Lower leg skin (tissue), 4 donors: ENCODE results near the gene TMEM62. TPM values are rescaled to one million over a fixed set of nuclear protein-coding genes. Genes with fewer than 3 reads are reported as not detected.
"Not testable (repeated sequence)": the region's sequence is repeated elsewhere in the genome, so short reads cannot be mapped to it uniquely, and the experiment has no call there.

Experiments used
- DNase-seq, 2 donors: peaks; one replicate each; pipeline ENCODE4 v3.0.0-alpha.2; 2019; ENCODE audit warnings: low spot score in 2 of 2
- H3K4me3 ChIP-seq: fragments of 200-600 bp; sonication (generic); 2 replicates; pipeline ENCODE4 v1.5.1; 2017; ENCODE audit warnings: mild to moderate bottlenecking, low read depth; ENCODE audit not compliant: poor library complexity, severe bottlenecking
- POLR2A ChIP-seq, 2 donors: fragments of 450-650 bp; IDR thresholded peaks; one replicate each; pipeline ENCODE4 v1.6.1; 2016 to 2017; ENCODE audit warnings: antibody characterized with exemption in 2 of 2, mild to moderate bottlenecking in 1 of 2, moderate library complexity in 1 of 2
- WGBS, 2 donors: methylation state at CpG; one replicate each; pipeline ENCODE4 v1.1.5; 2018; 5-methylcytosine and 5-hydroxymethylcytosine counted together
- intact Hi-C: fragments of 100-400 bp; cut with DNase I; formaldehyde crosslinking; loops from one replicate; pipeline ENCODE4 v1.15.0; 2023; ENCODE audit warnings: low total_unique reads
- total RNA-seq, 4 donors: library from RNA; depleted of rRNA; stranded (reverse); fragments of >200 nt; gene quantifications; one replicate each; pipeline ENCODE4 v1.1.0, GENCODE V29; 2016
- TF ChIP-seq, protein P1 (sequence below), 3 donors: fragments of 450-650 bp; IDR thresholded peaks; one replicate each; pipeline ENCODE4 v1.5.1; 2016; ENCODE audit warnings: antibody characterized with exemption in 3 of 3, mild to moderate bottlenecking in 3 of 3, moderate library complexity in 2 of 3

Gene TMEM62
- total RNA-seq, 4 donors from 2014 or later: 10.7 to 33.4 (median 20.0) TPM

DNA sequence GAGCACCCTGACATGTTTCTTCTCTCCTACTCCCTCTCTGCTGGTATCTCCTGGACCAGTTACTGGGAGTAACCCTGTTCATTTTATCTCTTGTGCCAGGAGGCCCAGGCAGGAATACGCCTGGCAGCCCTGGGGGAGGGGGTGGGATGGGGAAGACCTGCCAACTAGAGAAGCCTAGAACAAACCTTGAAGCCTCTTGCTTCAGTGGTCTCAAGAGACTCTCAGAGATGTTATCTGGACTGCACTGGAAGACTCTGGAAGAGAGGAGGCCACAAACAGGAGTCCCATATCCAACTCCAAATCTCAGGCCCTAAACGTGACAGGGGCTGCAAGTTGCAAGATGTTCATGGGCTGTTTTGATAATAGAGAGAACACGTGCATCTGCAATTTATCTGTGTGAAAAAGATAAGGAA lies 87.6 kb downstream of the TMEM62 start, which contains the start of gene EPB42:
Gene EPB42 (minus strand): TSS at position 28 of the 413 bp plus-strand sequence. CDS start 193 bp downstream, outside the sequence.
- intact Hi-C loops: no loop called here
- 73 to 82% methylated on average over 3 of the region's 3 CpGs for WGBS, 2 donors
- TF ChIP-seq, protein P1, sequence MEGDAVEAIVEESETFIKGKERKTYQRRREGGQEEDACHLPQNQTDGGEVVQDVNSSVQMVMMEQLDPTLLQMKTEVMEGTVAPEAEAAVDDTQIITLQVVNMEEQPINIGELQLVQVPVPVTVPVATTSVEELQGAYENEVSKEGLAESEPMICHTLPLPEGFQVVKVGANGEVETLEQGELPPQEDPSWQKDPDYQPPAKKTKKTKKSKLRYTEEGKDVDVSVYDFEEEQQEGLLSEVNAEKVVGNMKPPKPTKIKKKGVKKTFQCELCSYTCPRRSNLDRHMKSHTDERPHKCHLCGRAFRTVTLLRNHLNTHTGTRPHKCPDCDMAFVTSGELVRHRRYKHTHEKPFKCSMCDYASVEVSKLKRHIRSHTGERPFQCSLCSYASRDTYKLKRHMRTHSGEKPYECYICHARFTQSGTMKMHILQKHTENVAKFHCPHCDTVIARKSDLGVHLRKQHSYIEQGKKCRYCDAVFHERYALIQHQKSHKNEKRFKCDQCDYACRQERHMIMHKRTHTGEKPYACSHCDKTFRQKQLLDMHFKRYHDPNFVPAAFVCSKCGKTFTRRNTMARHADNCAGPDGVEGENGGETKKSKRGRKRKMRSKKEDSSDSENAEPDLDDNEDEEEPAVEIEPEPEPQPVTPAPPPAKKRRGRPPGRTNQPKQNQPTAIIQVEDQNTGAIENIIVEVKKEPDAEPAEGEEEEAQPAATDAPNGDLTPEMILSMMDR (IDR thresholded peaks at IDR 0.05): no peak
- no peak for TF ChIP-seq POLR2A (IDR thresholded peaks at IDR 0.05)
- no peak for DNase-seq
- H3K4me3 ChIP-seq: no peak within 1 kb of the TSS

DNA sequence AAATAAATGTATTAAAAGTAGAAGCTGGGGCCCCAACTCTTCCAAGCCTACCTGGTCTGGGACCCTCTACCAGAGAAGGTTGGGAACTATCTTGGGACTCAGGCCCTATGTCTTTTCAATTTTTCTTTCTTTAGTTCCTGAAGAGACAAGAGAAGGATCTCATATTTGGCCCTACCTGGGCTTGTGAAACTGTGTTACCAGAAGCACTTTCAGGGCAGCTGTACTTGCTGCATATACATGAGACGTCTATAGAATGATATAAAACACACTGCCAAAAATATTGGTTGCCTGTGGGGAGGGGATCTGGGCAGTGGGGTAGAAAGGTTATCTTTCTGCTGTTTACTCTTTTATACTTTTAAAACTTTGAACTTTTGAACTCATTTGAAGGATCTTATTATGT lies 88.0 kb downstream of the TMEM62 start:
- 80 to 83% methylated on average over 1 of the region's 1 CpG for WGBS, 2 donors
- TF ChIP-seq POLR2A (IDR thresholded peaks at IDR 0.05): no peak
- TF ChIP-seq, protein P1 (IDR thresholded peaks at IDR 0.05): no peak

DNA sequence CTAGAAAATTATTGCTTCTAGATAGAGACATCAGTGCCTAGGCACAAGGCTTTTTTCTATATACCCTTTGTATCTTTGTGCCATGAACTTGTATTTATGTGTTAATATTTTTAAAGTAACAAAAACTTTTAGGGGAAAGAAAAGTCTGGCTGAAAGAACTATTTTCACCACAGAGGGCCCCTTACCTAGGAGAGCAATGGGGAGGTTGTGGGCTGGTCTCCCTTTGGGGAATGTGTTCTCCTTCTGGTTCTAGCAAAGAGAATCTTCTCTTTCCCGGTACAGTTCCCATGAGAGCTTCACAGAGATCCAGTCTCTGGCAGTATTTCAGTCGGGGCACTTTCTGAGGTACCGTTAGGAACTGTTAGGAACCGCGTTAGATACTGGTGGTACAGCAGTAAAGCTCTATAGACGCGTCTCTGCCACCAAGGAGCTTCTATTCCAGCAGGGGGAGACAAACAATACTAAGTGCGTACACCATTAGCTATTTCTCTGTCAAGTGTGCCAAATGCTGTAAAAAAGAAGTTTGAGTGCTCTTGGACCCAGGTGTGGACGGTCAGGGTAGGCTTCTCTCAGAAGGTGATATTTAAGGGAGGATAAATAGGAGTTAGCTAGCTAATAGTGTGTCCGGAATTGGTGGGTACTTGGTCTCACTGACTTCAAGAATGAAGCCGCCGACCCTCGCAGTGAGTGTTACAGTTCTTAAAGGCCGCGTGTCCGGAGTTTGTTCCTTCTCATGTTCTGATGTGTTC lies 92.0 kb downstream of the TMEM62 start:
- no peak overlapping the region for H3K4me3 ChIP-seq
- intact Hi-C loops: no loop called here
- WGBS, 2 donors: 44 to 45% methylated on average over 16 of the region's 16 CpGs
- DNase-seq: peak in 1 of 2 donors; percentile 49
- TF ChIP-seq, protein P1 (IDR thresholded peaks at IDR 0.05): peak in 1 of 3 donors; percentile 56
- no peak for TF ChIP-seq POLR2A (IDR thresholded peaks at IDR 0.05)

More for the DNA sequence above, 88.0 kb downstream of the TMEM62 start:
- no peak for DNase-seq
- H3K4me3 ChIP-seq: no peak overlapping the region
- intact Hi-C loops: no loop called here

DNA sequence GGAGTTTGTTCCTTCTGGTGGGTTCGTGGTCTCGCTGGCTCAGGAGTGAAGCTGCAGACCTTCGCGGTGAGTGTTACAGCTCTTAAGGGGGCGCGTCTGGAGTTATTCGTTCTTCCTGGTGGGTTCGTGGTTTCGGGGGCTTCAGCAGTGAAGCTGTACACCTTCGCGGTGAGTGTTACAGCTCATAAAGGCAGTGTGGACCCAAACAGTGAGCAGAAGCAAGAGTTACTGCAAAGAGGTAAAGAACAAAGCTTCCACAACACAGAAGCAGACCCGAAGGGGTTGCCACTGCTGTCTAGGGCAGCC lies 92.5 kb downstream of the TMEM62 start:
- intact Hi-C loops: loop anchor here (2.0 kb wide), 1 partner anchor 57 kb away; no protein-coding TSS in a partner anchor
- WGBS, 2 donors: 90 to 91% methylated on average over 12 of the region's 12 CpGs
- not testable (repeated sequence) for DNase-seq, H3K4me3 ChIP-seq

DNA sequence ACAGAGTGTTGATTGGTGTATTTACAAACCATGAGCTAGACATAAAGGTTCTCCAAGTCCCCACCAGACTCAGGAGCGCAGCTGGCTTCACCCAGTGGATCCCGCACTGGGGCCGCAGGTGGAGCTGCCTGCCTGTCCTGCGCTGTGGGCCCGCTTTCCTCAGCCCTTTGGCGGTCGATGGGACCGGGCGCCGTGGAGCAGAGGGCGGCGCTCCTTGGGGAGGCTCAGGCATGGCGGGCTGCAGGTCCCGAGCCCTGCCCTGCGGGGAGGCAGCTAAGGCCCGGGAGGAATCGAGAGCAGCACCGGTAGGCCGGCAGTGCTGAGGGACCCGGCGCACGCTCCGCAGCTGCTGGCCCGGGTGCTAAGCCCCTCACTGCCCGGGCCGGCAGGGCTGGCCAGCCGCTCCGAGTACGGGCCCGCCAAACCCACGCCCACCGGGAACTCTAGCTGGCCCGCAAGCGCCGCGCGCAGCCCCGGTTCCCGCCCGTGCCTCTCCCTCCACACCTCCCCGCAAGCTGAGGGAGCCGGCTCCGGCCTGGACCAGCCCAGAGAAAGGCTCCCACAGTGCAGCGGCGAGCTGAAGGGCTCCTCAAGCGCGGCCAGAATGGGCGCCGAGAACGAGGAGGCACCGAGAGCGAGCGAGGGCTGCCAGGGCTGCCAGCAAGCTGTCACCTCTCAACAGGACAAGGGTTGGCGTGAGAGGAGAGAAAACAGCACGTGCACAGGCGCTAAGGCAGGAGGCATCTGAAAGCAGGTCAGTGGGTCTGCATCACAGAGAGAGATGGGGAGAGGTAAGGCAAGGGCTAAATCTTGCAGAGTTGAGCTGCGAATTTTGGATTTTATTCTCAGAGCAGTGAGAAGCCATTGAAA lies 93.3 kb downstream of the TMEM62 start:
- H3K4me3 ChIP-seq: no peak overlapping the region
- no peak for DNase-seq
- TF ChIP-seq, protein P1 (IDR thresholded peaks at IDR 0.05): no peak
- TF ChIP-seq POLR2A (IDR thresholded peaks at IDR 0.05): no peak

DNA sequence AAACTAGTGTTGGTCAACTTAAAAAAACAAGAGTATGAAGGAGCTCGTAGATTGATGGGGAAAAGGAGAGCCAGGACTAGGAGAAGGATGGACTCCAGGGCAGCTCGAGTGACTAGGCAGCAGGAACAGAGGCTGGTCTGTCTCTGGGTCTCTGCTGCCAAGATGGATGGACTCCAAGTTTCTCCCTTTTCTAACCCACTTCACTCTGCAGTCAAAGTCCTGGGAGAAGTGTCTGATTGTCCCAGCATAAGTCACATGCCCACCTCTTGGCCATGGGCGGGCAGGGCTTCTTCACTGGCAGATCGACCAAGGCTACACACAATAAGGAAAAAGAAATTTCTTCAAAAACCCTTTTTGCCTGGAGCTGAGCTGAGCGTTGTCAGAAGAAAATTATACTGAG lies 96.6 kb downstream of the TMEM62 start:
- intact Hi-C loops: no loop called here
- 69 to 73% methylated on average over 5 of the region's 5 CpGs for WGBS, 2 donors
- no peak for TF ChIP-seq POLR2A (IDR thresholded peaks at IDR 0.05)
- TF ChIP-seq, protein P1 (IDR thresholded peaks at IDR 0.05): no peak
- no peak for DNase-seq
- no peak overlapping the region for H3K4me3 ChIP-seq

More for the DNA sequence above, 93.3 kb downstream of the TMEM62 start:
- intact Hi-C loops: loop anchor here (2.0 kb wide), 1 partner anchor 56 kb away; no protein-coding TSS in a partner anchor
- WGBS, 2 donors: 95% methylated on average over 41 to 51 of the region's 57 CpGs
